GM12892 (cell line): ENCODE results near the gene SPOCK1.

Source experiments
- POLR2A ChIP-seq: IDR thresholded peaks from 2 replicates; pipeline ENCODE4 v1.6.1; 2011; ENCODE audit warnings: low read depth, low read length, control low read depth
- POLR2AphosphoS5 ChIP-seq: IDR thresholded peaks from 2 replicates; pipeline ENCODE4 v1.6.1; 2011; ENCODE audit warnings: low read depth, low read length, control low read depth
- TAF1 ChIP-seq: IDR thresholded peaks from 2 replicates; pipeline ENCODE4 v1.6.1; 2011; ENCODE audit warnings: low read depth, mild to moderate bottlenecking, control low read depth, low read length, borderline replicate concordance

DNA sequence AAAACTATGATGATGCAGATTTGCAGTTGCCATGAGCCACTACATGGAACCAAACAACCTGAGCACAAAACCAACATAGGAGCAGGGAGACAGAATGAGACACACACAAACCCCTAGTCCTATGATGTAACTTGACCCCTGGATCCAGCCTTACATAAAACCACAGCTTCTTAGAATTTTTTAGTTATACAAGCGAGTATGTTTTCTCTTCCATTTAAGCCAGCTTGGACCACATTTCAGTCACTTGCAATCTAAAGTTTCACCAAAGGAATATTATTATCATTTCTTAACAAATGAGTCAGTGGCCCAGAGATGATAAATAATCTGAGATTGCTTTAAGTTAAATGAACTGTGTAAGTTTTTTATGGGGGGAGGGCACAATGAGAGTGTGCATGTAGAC, 6.8 kb downstream of the SPOCK1 start:
- TF ChIP-seq POLR2AphosphoS5, result no peak
- no peak for TF ChIP-seq TAF1
- no peak for TF ChIP-seq POLR2A
